A673 (cell line): Measurements from ENCODE around the gene ZG16. TPM values are rescaled to one million over a fixed set of nuclear protein-coding genes. Genes with fewer than 3 reads are reported as not detected.
A peak's percentile ranks its signal among the peaks of the same experiment; 100 is the strongest.

Experiments used
- BruUV-seq: library from RNA; stranded (reverse); fragments of 400-500 nt; replicated peaks from 2 replicates; lab custom pipeline; 2021; lab: Mats Ljungman, UMichigan
- CTCF ChIA-PET: fragments of 300-600 bp; sonication (Branson Sonifier 250); formaldehyde crosslinking; loops from one replicate; lab custom pipeline; 2022; ENCODE audit warnings: antibody characterized with exemption; lab: Charles Lee
- POLR2A ChIA-PET: fragments of 300-600 bp; sonication (Branson Sonifier 250); formaldehyde crosslinking; loops from one replicate; lab custom pipeline; 2022; ENCODE audit warnings: antibody characterized with exemption; ENCODE audit not compliant: low non-redundant PET; lab: Charles Lee
- DNase-seq: peaks from one replicate; pipeline ENCODE4 v3.0.0-alpha.2; 2015; ENCODE audit warnings: low spot score
- H3K27ac ChIP-seq: fragments of 200-600 bp; sonication (generic); 2 replicates; pipeline ENCODE4 v1.5.1; 2016; ENCODE audit warnings: mixed run types, low read depth, mild to moderate bottlenecking, mixed read lengths, antibody characterized with exemption, low read length; ENCODE audit not compliant: poor library complexity, severe bottlenecking
- H3K27me3 ChIP-seq: fragments of 200-600 bp; sonication (generic); replicated peaks from 2 replicates; pipeline ENCODE4 v1.6.1; 2017; ENCODE audit warnings: mixed run types, low read depth, mild to moderate bottlenecking, mixed read lengths, antibody characterized with exemption, low read length; ENCODE audit not compliant: insufficient read depth, poor library complexity
- H3K36me3 ChIP-seq: fragments of 200-600 bp; sonication (generic); 2 replicates; pipeline ENCODE4 v1.6.1; 2016; ENCODE audit warnings: mixed run types, mild to moderate bottlenecking, mixed read lengths, antibody characterized with exemption, low read length; ENCODE audit not compliant: insufficient read depth, poor library complexity, severe bottlenecking
- H3K4me1 ChIP-seq: fragments of 200-600 bp; sonication (generic); 2 replicates; pipeline ENCODE4 v1.6.1; 2017; ENCODE audit warnings: mixed run types, mild to moderate bottlenecking, mixed read lengths, antibody characterized with exemption, low read length; ENCODE audit not compliant: insufficient read depth, poor library complexity, severe bottlenecking
- H3K4me3 ChIP-seq: fragments of 200-600 bp; sonication (generic); 2 replicates; pipeline ENCODE4 v1.5.1; 2016; ENCODE audit warnings: low read depth, mixed run types, mild to moderate bottlenecking, mixed read lengths, low read length; ENCODE audit not compliant: poor library complexity, severe bottlenecking
- H3K9me3 ChIP-seq: fragments of 200-600 bp; sonication (generic); 2 replicates; pipeline ENCODE4 v1.6.1; 2016; ENCODE audit warnings: mixed run types, low read depth, mild to moderate bottlenecking, mixed read lengths, antibody characterized with exemption, low read length; ENCODE audit not compliant: poor library complexity, severe bottlenecking
- CTCF ChIP-seq: fragments of 300-800, 200-600 bp; sonication (generic); conservative IDR thresholded peaks from 2 replicates; pipeline ENCODE4 v1.5.1; 2017; ENCODE audit warnings: low read depth, mild to moderate bottlenecking, antibody characterized with exemption, low read length, moderate library complexity, mixed read lengths
- EZH2 ChIP-seq: fragments of 200-600 bp; sonication (generic); IDR thresholded peaks from 2 replicates; pipeline ENCODE4 v1.6.1; 2017; ENCODE audit warnings: borderline replicate concordance, low read depth, mild to moderate bottlenecking, mixed read lengths, antibody characterized with exemption, low read length; ENCODE audit not compliant: poor library complexity, severe bottlenecking
- intact Hi-C: fragments of 100-400 bp; cut with micrococcal nuclease; formaldehyde crosslinking; loops from one replicate; pipeline ENCODE4 v1.10.0; 2022; ENCODE audit not compliant: unreplicated experiment
- total RNA-seq: library from RNA; stranded (reverse); gene quantifications from 2 replicates; pipeline ENCODE4 v1.2.3, GENCODE V29; 2021

The ZG16 gene
- total RNA-seq, 1 experiment from 2014 or later: not detected

- BruUV-seq: TSS peak; percentile 54
- TF ChIP-seq CTCF (no peak), EZH2 (no peak)
- CTCF ChIA-PET: interaction anchor here (0.6 to 0.7 kb wide), 3 partner anchors 104 to 226 kb away, joined by 4 to 5 read pairs (median 4); partner anchors contain the start of gene TLCD3B
- POLR2A ChIA-PET: interaction anchor here (0.6 to 0.7 kb wide), 2 partner anchors 65 to 91 kb away, joined by 3 to 11 read pairs; no protein-coding TSS in a partner anchor
- no peaks in the 10 kb centered on the region for H3K9me3 ChIP-seq
- peak; percentile 48 for DNase-seq
- H3K4me3 ChIP-seq: peak overlapping the region; percentile 64
- no peaks in the 10 kb centered on the region for H3K27me3 ChIP-seq
- intact Hi-C loops: no loop called here
- H3K27ac ChIP-seq: peak overlapping the region; percentile 89
- H3K4me1 ChIP-seq: peaks cover 20% of the 10 kb centered on the region
- peaks cover 63% of the 10 kb centered on the region for H3K36me3 ChIP-seq
These were observed 26.6 kb downstream of the ZG16 start for GRCh38 chr16:29804455-29805231.

GRCh38 chr16:29805232-29806098 is 27.4 kb downstream of the ZG16 start:
- no peaks in the 10 kb centered on the region for H3K27me3 ChIP-seq

More at GRCh38 chr16:29805232-29806098, 27.4 kb downstream of the ZG16 start:
- POLR2A ChIA-PET: interaction anchor here (0.6 kb wide), 1 partner anchor 64 kb away, joined by 11 read pairs; no protein-coding TSS in a partner anchor
- intact Hi-C loops: no loop called here
- DNase-seq: peak; percentile 99
- BruUV-seq: no TSS peak
- CTCF ChIA-PET: interaction anchor here (0.6 to 2.8 kb wide), 2 partner anchors 10 to 43 kb away, joined by 3 to 22 read pairs; partner anchors contain the start of gene PAGR1
- peak overlapping the region; percentile 64 for H3K4me3 ChIP-seq
- H3K9me3 ChIP-seq: no peaks in the 10 kb centered on the region
- H3K27ac ChIP-seq: peak overlapping the region; percentile 89
- H3K4me1 ChIP-seq: peaks cover 28% of the 10 kb centered on the region
- TF ChIP-seq CTCF (0 out of 2 replicates have a peak, but pooled peaks have one; percentile 12), EZH2 (no peak)
- peaks cover 64% of the 10 kb centered on the region for H3K36me3 ChIP-seq
